OCI-LY7 (cell line): ENCODE measurements around the gene ASB7. TPM values are rescaled to one million over a fixed set of nuclear protein-coding genes. Genes with fewer than 3 reads are reported as not detected.

Experiments
- Bru-seq: library from RNA; stranded (reverse); fragments of 400-500 nt; gene quantifications from one replicate; lab custom pipeline; 2021; lab: Mats Ljungman, UMichigan
- BruChase-seq, 2 experiments: library from RNA; stranded (reverse); fragments of 400-500 nt; gene quantifications; one replicate each; lab custom pipeline; 2021; lab: Mats Ljungman, UMichigan
- BruUV-seq: library from RNA; stranded (reverse); fragments of 400-500 nt; replicated peaks from 2 replicates; lab custom pipeline; 2021; lab: Mats Ljungman, UMichigan
- CTCF ChIA-PET: fragments of 300-600 bp; sonication (Branson Sonifier 250); formaldehyde crosslinking; loops from one replicate; lab custom pipeline; 2022; ENCODE audit warnings: antibody characterized with exemption; ENCODE audit not compliant: unreplicated experiment; lab: Charles Lee
- POLR2A ChIA-PET: fragments of 300-600 bp; sonication (Branson Sonifier 250); formaldehyde crosslinking; loops from one replicate; lab custom pipeline; 2022; ENCODE audit warnings: antibody characterized with exemption; lab: Charles Lee
- DNase-seq: peaks from one replicate; pipeline ENCODE4 v3.0.0-alpha.2; 2015; ENCODE audit warnings: low spot score
- H2AFZ ChIP-seq: fragments of 200-600 bp; sonication (generic), shearing (Covaris generic); 2 replicates; pipeline ENCODE4 v1.6.1; 2014; ENCODE audit warnings: mild to moderate bottlenecking, antibody characterized with exemption, low read length, moderate library complexity
- H3K27ac ChIP-seq: fragments of 200-600 bp; sonication (generic); 2 replicates; pipeline ENCODE4 v1.5.1; 2014; ENCODE audit warnings: mixed run types, low read depth, mild to moderate bottlenecking, moderate library complexity, low read length, inconsistent platforms; ENCODE audit not compliant: poor library complexity, severe bottlenecking
- H3K36me3 ChIP-seq: fragments of 200-600 bp; sonication (generic); 2 replicates; pipeline ENCODE4 v1.6.1; 2014; ENCODE audit warnings: mild to moderate bottlenecking, antibody characterized with exemption, low read length, moderate library complexity, mixed read lengths; ENCODE audit not compliant: insufficient read depth
- H3K4me1 ChIP-seq: fragments of 200-600 bp; sonication (generic); 2 replicates; pipeline ENCODE4 v1.5.1; 2014; ENCODE audit warnings: mild to moderate bottlenecking, low read length; ENCODE audit not compliant: insufficient read depth, poor library complexity, severe bottlenecking
- H3K4me2 ChIP-seq: fragments of 200-600 bp; sonication (generic); 2 replicates; pipeline ENCODE4 v1.6.1; 2014; ENCODE audit warnings: mild to moderate bottlenecking, low read length
- H3K4me3 ChIP-seq: fragments of 200-600 bp; sonication (generic); 2 replicates; pipeline ENCODE4 v1.5.1; 2014; ENCODE audit warnings: mild to moderate bottlenecking, low read depth, low read length; ENCODE audit not compliant: poor library complexity, severe bottlenecking
- H3K79me2 ChIP-seq: fragments of 200-600 bp; sonication (generic); 2 replicates; pipeline ENCODE4 v1.6.1; 2016; ENCODE audit warnings: low read depth, mild to moderate bottlenecking, low read length, moderate library complexity, mixed read lengths; ENCODE audit not compliant: insufficient read depth
- H3K9me2 ChIP-seq: fragments of 200-600 bp; sonication (generic); 2 replicates; pipeline ENCODE4 v1.6.1; 2016; ENCODE audit warnings: mild to moderate bottlenecking, low read length, mixed read lengths; ENCODE audit not compliant: insufficient read depth
- H3K9me3 ChIP-seq: fragments of 200-600 bp; sonication (generic); 2 replicates; pipeline ENCODE4 v1.6.1; 2014; ENCODE audit warnings: mild to moderate bottlenecking, mixed run types, low read length, mixed read lengths
- H4K20me1 ChIP-seq: fragments of 200-600 bp; sonication (generic); 2 replicates; pipeline ENCODE4 v1.6.1; 2014; ENCODE audit warnings: mild to moderate bottlenecking, antibody characterized with exemption, low read length, moderate library complexity, mixed read lengths; ENCODE audit not compliant: insufficient read depth
- CTCF ChIP-seq: fragments of 200-600 bp; sonication (generic); conservative IDR thresholded peaks from 2 replicates; pipeline ENCODE4 v1.5.1; 2014; ENCODE audit warnings: mild to moderate bottlenecking, antibody characterized with exemption, low read length, moderate library complexity, mixed read lengths
- EZH2phosphoT487 ChIP-seq: fragments of 200-600 bp; sonication (generic); IDR thresholded peaks from 2 replicates; pipeline ENCODE4 v1.6.1; 2018; ENCODE audit warnings: low read depth, borderline replicate concordance, mild to moderate bottlenecking, mixed run types, antibody characterized with exemption, low read length, moderate library complexity, mixed read lengths
- intact Hi-C: fragments of 100-400 bp; cut with micrococcal nuclease; formaldehyde crosslinking; loops from one replicate; pipeline ENCODE4 v1.10.0; 2022; ENCODE audit not compliant: unreplicated experiment
- long read RNA-seq: library from polyadenylated mRNA; stranded (forward); transcript quantifications from one replicate; pipeline ENCODE4 v2.0.0, GENCODE V29; 2022
- total RNA-seq, 2 experiments: library from RNA; depleted of rRNA in 1 of 2; stranded (reverse); fragments of >200 nt in 1 of 2; shearing (Covaris generic) in 1 of 2; gene quantifications; 2 replicates each; pipeline ENCODE4 v1.2.3, GENCODE V29; 2014 to 2022

ASB7 gene
- 10.9 and 13.1 TPM in 2 replicates for total RNA-seq (2014; rRNA removed; shearing (Covaris generic))
- 15.2 and 17.4 TPM in 2 replicates for total RNA-seq (2022)
- Bru-seq, nascent RNA: percentile 74 among the genes with signal in this experiment
- percentile 62 among the genes with signal in this experiment for BruChase-seq, experiment 1, labeled RNA remaining after a 6-hour chase
- BruChase-seq, experiment 2, labeled RNA remaining after a 2-hour chase: percentile 71 among the genes with signal in this experiment
- long read RNA-seq, full-length matches to known transcripts: 19 of 25 reads
- long read RNA-seq, partial matches to known transcripts: 3 of 25 reads
- long read RNA-seq, other reads (novel, unspliced or antisense): 3 of 25 reads

- peak within 1 kb of the TSS; percentile 99 for H3K4me3 ChIP-seq
- no TSS peak for BruUV-seq
- peaks cover 23% of the 10 kb centered on the region; the same call in 1 of the 2 replicates for H3K36me3 ChIP-seq
- 0 out of 2 replicates have a peak, but pooled peaks cover 3% of the 10 kb centered on the region for H4K20me1 ChIP-seq
- TF ChIP-seq EZH2phosphoT487 (no peak), CTCF (no peak)
- DNase-seq: peak; percentile 100
- CTCF ChIA-PET: interaction anchor here (1.4 kb wide), 1 partner anchor 406 kb away, joined by 3 read pairs; no protein-coding TSS in a partner anchor
- H3K9me2 ChIP-seq: no peaks in the 10 kb centered on the region
- H3K79me2 ChIP-seq: peaks cover 43% of the 10 kb centered on the region
- H2AFZ ChIP-seq: peak within 1 kb of the TSS; percentile 74
- intact Hi-C loops: loop anchor here (5.0 kb wide), 2 partner anchors 690 to 1955 kb away; partner anchors contain the start of gene IGF1R
- H3K4me1 ChIP-seq: peaks cover 20% of the 10 kb centered on the region
- peak within 1 kb of the TSS; percentile 59 for H3K27ac ChIP-seq
- POLR2A ChIA-PET: interaction anchor here (0.6 to 0.9 kb wide), 2 partner anchors 12 to 328 kb away, joined by 3 read pairs; no protein-coding TSS in a partner anchor
- no peaks in the 10 kb centered on the region for H3K9me3 ChIP-seq
- H3K4me2 ChIP-seq: peak within 1 kb of the TSS; percentile 89
Observed at GRCh38 chr15:100602064-100602822, at the start of gene ASB7, which contains the start of gene LINS1. TSS of gene ASB7 (plus strand) at chr15:100602589. CDS start at chr15:100612217, 9,628 bp downstream. TSS of gene LINS1 (minus strand) at chr15:100602184. CDS start at chr15:100580842, 21,342 bp downstream.

GRCh38 chr15:100553468-100553867, 48.9 kb upstream of the ASB7 start:
- ChIA-PET POLR2A (no interaction called here), CTCF (no interaction called here)
- BruUV-seq: no TSS peak

GRCh38 chr15:100558771-100559254, 43.6 kb upstream of the ASB7 start:
- Histone ChIP-seq H3K79me2 (no peaks in the 10 kb centered on the region), H3K9me2 (no peaks in the 10 kb centered on the region), H3K4me1 (no peaks in the 10 kb centered on the region), H3K9me3 (no peaks in the 10 kb centered on the region), H3K4me2 (no peak overlapping the region), H3K36me3 (no peaks in the 10 kb centered on the region), H3K4me3 (no peak overlapping the region), H3K27ac (no peak overlapping the region), H2AFZ (no peak overlapping the region), H4K20me1 (no peaks in the 10 kb centered on the region)
- ChIA-PET POLR2A (no interaction called here), CTCF (no interaction called here)
- intact Hi-C loops: no loop called here
- no peak for TF ChIP-seq CTCF
- no peak for TF ChIP-seq EZH2phosphoT487
- no TSS peak for BruUV-seq
- no peak for DNase-seq

More at GRCh38 chr15:100553468-100553867, 48.9 kb upstream of the ASB7 start:
- no peak overlapping the region for H3K4me3 ChIP-seq
- H3K4me1 ChIP-seq: no peaks in the 10 kb centered on the region
- H3K9me2 ChIP-seq: no peaks in the 10 kb centered on the region
- intact Hi-C loops: no loop called here
- H2AFZ ChIP-seq: no peak overlapping the region
- H4K20me1 ChIP-seq: no peaks in the 10 kb centered on the region
- H3K4me2 ChIP-seq: no peak overlapping the region
- no peak overlapping the region for H3K27ac ChIP-seq
- H3K9me3 ChIP-seq: no peaks in the 10 kb centered on the region
- no peak for DNase-seq
- TF ChIP-seq EZH2phosphoT487: no peak
- H3K79me2 ChIP-seq: no peaks in the 10 kb centered on the region
- H3K36me3 ChIP-seq: no peaks in the 10 kb centered on the region
